ENCODE results near the gene RSPH4A.

The RSPH4A gene

DNA sequence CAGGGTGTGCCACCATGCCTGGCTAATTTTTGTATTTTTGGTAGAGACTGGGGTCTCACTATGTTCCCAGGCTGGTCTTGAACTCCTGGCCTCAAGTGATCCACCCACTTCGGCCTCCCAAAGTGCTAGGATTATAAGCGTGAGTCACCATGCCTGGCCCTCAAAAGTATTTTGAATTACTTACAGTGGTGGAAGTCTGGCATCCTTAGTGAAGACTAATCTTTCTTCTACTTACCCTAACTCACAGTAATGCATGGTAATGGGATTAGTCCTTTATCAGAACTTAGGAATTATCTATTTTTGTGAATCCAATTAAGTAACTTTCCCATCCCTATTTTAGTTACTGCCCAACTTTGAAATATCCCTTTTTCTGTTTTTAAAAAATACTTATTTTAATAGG lies 41.1 kb upstream of the RSPH4A start:
- TF ChIP-seq, protein P1, sequence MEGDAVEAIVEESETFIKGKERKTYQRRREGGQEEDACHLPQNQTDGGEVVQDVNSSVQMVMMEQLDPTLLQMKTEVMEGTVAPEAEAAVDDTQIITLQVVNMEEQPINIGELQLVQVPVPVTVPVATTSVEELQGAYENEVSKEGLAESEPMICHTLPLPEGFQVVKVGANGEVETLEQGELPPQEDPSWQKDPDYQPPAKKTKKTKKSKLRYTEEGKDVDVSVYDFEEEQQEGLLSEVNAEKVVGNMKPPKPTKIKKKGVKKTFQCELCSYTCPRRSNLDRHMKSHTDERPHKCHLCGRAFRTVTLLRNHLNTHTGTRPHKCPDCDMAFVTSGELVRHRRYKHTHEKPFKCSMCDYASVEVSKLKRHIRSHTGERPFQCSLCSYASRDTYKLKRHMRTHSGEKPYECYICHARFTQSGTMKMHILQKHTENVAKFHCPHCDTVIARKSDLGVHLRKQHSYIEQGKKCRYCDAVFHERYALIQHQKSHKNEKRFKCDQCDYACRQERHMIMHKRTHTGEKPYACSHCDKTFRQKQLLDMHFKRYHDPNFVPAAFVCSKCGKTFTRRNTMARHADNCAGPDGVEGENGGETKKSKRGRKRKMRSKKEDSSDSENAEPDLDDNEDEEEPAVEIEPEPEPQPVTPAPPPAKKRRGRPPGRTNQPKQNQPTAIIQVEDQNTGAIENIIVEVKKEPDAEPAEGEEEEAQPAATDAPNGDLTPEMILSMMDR (IDR thresholded peaks at IDR 0.05; ENCODE audit: extremely low read depth, missing control alignments) = no peak
- DNase-seq (ENCODE audit: low spot score) = no peak

GRCh38 chr6:116577486-116577885 lies 38.8 kb upstream of the RSPH4A start:
- TF ChIP-seq, protein P1 (IDR thresholded peaks at IDR 0.05; ENCODE audit: extremely low read depth, missing control alignments) = no peak
- DNase-seq (ENCODE audit: low spot score) = no peak

GRCh38 chr6:116578335-116578734 lies 37.9 kb upstream of the RSPH4A start:
- TF ChIP-seq, protein P1 (IDR thresholded peaks at IDR 0.05; ENCODE audit: extremely low read depth, missing control alignments) = no peak
- DNase-seq (ENCODE audit: low spot score) = no peak

DNA sequence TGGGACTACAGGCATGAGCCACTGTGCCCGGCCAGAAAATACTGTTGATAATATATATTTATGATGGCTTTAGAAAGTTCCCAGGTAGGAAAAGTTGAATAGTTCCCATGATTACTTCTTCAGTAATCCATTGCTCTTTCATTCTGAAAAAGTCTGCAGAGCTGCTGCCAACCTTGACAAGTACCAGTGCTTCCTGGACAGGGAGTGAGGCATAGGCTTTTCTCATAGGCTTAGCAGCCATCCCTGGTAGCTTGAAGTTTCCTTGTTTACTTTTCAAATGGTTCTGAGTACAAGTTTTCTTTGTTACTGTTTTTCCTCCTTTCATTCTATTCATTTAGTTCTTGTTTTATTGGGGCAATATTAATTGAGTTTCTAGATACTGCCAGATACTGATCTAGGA lies 37.1 kb upstream of the RSPH4A start:
- DNase-seq (ENCODE audit: low spot score) = no peak
- TF ChIP-seq, protein P1 (IDR thresholded peaks at IDR 0.05; ENCODE audit: extremely low read depth, missing control alignments) = no peak

GRCh38 chr6:116580198-116580597 lies 36.1 kb upstream of the RSPH4A start:
- no peak for DNase-seq (ENCODE audit: low spot score)
- TF ChIP-seq, protein P1 (IDR thresholded peaks at IDR 0.05; ENCODE audit: extremely low read depth, missing control alignments) = no peak

- TF ChIP-seq, protein P1 (IDR thresholded peaks at IDR 0.05; ENCODE audit: extremely low read depth, missing control alignments) = no peak
- DNase-seq (ENCODE audit: low spot score) = no peak
Observed at GRCh38 chr6:116586276-116586675, 30.0 kb upstream of the RSPH4A start.

- DNase-seq (ENCODE audit: low spot score) = no peak
- TF ChIP-seq, protein P1 (IDR thresholded peaks at IDR 0.05; ENCODE audit: extremely low read depth, missing control alignments) = no peak
Observed at GRCh38 chr6:116586738-116587137, 29.5 kb upstream of the RSPH4A start.

Measured in GM20000 (cell line).